CD4-positive, alpha-beta T cell treated with Interleukin-17A for 4 hours (primary cell): Measurements from ENCODE around the gene HP.
"Not testable (repeated sequence)": the region's sequence is repeated elsewhere in the genome, so short reads cannot be mapped to it uniquely, and the experiment has no call there.

Source experiments
- DNase-seq: peaks from one replicate; pipeline ENCODE4 v3.0.0-alpha.2; 2020; ENCODE audit warnings: mixed read lengths

The HP gene

GRCh38 chr16:72044296-72044695, 10.0 kb upstream of the HP start:
- no peak for DNase-seq

- DNase-seq, result no peak
Observed at GRCh38 chr16:72044825-72045359, 9.4 kb upstream of the HP start.

DNA sequence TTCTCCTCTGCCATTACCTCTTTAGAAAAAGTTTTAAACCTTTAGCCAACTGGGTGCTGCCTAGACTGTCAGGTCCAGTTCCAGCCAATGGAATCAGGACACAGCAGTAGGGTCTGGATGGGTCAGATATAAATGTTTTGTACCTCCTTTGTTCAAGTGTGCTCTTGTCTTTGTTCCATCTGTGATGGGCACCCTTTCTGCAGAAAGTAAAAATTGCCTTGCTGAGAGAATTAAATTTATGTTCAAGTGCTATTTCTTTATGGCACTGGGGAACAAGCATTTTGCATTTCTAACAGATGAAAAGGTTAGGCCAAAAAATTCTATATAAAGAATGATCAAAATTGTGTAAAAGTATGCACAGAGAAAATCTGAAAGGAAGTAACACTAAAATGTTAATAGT, 5.2 kb upstream of the HP start:
- no peak for DNase-seq

DNA sequence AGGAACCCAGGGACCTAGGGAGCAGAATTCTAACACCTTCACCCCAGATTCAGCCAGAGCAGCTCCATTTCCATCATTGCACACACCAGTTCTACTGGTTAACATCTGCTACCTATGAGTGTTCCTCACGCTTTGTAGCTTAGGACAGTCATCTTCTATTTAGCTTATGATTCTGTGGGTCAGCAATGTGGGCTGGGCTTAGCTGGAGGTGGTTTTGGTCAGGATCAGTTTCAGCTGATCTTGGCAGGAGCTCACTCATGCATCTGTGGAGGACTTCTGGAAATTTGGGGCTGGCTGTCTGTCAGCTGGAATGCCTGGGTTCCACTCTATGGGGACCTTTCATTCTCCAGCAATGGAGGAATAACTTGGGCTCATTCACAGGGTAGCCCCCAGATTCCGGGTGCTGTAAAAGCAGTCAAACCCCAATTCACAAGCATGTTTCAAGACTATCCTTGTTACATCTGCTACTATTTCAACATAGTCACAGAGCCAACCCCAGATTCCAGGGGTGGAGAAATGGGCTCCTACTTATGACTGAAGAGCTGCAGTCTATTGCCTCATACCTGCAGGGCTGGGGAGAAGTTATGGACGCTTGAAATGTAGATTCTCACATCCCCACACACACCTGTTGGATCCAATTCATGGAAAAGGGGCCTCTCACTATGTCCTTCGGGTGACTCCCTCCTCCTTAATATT, 3.4 kb upstream of the HP start:
- no peak for DNase-seq

DNA sequence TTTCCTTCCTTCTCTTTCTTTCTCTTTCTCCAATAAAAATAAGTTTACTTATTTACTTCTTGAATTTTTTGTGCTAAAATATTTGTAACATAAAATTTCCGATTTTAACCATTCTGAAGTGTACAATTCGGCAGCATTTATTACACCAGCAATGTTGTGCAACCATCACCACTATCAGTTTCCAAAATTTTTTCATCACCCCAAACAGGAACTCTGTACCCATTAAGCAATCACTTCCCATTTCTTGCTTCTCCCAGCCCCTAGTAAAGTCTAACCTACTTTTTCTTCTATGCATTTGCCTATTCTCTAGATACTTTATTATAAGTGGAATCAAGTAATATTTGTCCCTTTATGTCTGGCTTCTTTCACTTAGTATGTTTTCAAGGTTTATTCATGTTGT, 2.5 kb upstream of the HP start:
- no peak for DNase-seq

GRCh38 chr16:72055911-72056310, 1.6 kb downstream of the HP start:
- no peak for DNase-seq

- not testable (repeated sequence) for DNase-seq
Observed at GRCh38 chr16:72057313-72057712, 3.0 kb downstream of the HP start.

DNA sequence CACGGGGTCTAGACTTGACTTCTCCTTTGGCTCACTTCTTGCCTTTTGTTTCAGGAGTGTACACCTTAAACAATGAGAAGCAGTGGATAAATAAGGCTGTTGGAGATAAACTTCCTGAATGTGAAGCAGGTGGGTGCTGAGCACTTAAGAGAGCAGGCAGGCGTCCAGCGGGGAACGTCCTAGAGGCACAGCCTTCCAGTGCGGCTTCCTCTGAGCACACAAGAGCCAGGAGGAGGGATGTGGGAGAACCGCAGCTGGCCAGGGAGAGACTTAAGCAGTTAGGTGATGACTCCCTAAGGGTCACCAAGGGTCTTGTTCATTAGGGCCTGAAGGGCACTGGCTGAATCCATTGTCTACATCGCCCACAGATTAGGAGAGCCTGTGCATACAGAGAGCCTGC, 4.8 kb downstream of the HP start:
- not testable (repeated sequence) for DNase-seq

DNA sequence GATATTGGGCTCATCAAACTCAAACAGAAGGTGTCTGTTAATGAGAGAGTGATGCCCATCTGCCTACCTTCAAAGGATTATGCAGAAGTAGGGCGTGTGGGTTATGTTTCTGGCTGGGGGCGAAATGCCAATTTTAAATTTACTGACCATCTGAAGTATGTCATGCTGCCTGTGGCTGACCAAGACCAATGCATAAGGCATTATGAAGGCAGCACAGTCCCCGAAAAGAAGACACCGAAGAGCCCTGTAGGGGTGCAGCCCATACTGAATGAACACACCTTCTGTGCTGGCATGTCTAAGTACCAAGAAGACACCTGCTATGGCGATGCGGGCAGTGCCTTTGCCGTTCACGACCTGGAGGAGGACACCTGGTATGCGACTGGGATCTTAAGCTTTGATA, 6.1 kb downstream of the HP start:
- no peak for DNase-seq

DNA sequence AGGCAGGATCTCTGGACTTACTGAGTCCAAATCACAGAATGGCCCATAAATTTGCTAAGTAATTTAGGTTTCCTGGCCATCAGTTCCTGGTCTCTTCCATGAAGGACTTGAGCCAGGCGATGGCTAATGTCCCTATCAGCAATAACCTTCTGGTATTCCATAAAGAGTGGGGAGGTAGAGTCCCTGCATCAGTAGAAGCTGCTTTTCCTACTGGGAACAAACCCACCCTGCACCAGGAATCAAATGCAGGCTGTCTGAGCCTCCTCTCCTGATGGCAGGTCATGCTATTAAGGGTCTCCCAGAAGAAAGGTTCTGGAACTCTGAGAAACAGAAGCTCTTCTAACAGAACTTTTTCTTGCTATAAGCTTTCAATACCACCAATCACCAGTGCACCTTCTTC, 7.3 kb downstream of the HP start:
- no peak for DNase-seq

GRCh38 chr16:72064361-72064894, 10.1 kb downstream of the HP start:
- DNase-seq, result no peak

DNA sequence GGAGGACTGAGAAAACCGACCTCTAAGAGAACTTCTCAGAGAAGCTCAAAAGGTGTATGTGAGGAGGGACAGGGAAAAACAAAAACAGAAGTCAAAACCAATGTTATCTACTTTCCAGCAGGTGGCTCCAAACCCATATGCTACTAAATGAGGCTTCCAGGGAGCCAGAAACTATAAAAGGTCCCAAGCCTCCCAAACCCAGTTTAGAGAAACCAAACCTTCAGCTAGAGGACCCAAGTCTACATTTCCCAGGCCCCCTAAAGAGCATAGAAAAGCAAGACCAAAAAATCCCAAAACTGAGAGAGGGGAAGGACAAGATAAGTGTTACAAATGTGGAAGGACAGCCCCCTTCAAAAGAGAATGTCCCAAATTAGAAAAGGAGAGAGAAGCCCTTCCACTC, 12.4 kb downstream of the HP start:
- no peak for DNase-seq

DNA sequence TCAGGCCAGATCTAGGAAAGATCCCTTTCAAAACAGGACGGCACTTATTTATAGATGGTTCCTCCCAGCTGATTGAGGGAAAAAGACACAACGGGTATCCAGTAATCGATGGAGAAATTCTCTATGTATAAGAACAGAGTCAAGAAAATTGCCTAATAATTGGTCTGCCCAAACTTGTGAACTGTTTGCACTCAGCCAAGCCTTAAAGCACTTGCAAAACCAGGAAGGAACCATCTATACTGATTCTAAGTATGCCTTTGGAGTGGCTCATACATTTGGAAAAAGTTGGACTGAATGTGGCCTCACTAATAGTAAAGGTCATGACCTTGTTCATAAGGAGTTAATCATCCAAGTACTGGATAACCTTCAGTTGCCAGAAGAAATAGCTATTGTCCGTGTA, 14.6 kb downstream of the HP start:
- no peak for DNase-seq

DNA sequence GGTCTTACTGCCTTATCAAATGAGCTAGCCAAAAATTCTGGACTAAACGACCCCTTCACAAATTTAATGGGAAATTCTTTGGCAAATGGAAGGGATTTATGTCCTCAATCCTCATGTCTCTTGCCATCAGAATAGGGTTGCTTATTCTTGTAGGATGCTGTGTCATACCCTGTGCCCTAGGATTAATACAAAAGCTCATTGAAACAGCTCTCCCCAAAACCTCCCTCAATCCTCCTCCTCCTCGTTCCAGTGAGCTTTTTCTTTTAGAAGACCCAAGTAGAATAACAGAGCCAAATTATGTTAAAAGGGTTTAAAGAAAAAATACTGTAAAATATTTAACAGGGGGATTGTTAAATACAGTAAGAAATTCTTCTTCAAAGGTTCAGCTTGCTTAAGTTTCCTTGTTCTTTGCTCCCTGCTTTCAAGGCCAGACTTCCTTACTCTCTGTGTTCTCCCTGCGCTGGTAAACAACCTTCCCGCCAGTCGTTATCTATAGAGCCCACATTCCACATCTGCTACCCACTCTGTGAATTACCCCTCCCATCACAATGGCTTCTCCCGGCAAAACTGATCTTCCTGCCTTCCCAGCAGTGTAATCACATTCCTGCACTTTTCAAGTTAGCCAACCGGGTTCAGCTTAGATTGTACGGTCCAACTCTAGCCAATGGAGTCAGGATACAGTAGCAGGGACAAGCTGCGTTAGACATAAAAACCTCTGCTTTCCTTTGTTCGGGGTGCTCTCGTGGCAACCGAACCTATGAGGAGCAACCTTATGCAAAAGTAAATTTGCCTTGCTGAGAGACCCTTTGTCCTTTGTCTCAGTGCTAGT, 18.4 kb downstream of the HP start:
- DNase-seq, result no peak

DNA sequence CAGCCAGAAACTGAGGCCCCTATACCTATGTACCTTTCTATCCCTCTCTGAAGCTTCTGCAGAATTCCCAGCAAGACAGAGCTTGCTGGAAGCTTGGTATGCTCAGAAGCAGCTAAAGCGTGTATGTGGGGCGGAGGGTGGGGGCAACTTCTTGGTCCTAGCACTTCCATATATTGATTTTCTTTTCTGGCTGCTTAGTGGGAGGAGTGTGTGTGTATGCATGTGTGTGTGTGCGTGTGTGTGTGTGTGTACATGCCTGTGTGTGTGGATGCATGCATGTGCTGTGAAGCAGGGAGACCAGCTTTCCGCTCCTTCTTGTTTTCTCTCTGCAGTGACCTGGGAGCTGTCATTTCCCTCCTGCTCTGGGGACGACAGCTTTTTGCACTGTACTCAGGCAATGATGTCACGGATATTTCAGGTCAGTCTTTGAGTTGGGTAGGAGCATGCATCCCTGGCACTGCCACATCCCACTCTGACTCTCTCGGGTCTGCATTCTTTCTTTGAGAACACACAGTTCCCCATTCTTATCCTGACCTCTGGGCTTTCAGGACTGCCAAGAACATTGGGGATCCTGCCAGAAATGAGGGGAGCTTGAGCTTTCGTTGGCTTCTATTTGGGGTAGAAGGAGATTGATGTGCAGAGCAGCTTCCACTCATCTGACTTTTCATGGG, 19.4 kb downstream of the HP start:
- DNase-seq, result no peak

DNA sequence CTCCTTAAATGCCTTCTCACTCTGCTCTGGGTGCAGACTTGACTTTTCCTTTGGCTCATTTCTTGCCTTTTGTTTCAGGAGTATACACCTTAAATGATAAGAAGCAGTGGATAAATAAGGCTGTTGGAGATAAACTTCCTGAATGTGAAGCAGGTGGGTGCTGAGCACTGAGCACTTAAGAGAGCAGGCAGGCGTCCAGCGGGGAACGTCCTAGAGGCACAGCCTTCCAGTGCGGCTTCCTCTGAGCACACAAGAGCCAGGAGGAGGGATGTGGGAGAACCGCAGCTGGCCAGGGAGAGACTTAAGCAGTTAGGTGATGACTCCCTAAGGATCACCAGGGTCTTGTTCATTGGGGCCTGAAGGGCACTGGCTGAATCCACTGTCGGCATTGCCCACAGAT, 20.8 kb downstream of the HP start:
- DNase-seq, result not testable (repeated sequence)

GRCh38 chr16:72076991-72077706, 22.8 kb downstream of the HP start:
- not testable (repeated sequence) for DNase-seq

DNA sequence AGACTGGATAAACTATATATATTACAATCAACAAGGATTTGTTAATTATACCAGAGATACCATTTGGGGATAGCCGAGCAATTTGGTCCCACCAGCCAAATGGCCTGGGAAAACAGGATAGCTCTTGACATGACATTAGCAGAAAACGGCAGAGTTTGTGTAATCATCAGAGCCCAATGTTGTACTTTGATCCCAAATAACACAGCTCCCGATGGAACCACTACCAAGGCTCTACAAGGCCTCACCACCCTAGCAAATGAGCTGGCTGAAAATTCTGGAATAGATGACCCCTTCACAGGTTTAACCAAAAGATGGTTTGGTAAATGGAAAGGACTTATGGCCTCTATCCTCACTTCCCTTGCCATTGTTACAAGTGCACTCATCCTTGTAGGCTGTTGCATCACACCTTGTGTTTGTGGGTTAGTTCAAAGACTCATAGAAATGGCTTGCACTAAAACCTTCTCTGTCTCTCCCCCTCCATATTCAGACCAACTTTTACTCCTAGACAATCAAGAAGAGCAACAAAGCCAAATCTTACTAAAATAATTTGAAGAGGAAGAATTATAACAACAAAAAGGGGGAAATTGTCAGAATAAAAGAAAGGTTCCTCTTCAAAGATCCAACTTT, 29.6 kb downstream of the HP start:
- DNase-seq, result no peak

DNA sequence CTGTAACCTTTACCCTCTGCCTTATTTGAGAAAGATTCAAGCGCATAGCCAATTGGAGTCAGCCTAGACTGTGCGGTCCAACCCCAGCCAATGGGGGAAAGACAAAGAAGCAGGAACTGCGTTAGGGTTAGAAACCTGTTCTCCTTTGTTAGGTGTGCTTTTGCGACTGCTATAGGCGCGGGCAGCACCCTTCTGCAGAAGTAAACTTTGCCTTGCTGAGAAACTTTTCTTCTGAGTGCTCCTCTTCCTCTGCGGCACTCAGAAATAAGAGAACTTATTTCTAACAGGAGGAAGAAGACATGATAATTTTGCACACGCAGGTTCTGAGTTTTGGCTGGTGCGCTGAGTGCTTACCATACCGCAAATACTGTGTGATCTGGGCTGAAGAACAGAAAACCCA, 30.1 kb downstream of the HP start:
- no peak for DNase-seq

DNA sequence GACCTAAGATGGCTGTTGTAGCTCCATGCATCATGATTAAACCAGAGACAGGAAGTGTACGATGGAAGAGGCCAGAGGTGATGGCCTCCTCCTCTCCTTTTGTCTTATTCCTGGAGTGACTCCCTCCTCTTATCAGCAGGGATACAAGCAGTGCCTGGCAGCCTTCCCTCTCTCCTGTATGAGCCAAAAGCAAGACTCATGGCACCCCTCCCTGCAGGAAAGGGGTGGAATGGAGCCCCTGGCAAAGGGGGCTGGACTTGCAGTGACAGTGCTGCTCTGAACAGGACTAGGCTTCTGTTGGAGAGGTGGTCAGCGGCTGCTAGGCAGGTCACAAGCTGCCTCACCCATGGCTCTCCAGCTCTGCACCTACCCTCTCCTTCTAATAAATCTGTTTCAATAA, 30.7 kb downstream of the HP start:
- no peak for DNase-seq

DNA sequence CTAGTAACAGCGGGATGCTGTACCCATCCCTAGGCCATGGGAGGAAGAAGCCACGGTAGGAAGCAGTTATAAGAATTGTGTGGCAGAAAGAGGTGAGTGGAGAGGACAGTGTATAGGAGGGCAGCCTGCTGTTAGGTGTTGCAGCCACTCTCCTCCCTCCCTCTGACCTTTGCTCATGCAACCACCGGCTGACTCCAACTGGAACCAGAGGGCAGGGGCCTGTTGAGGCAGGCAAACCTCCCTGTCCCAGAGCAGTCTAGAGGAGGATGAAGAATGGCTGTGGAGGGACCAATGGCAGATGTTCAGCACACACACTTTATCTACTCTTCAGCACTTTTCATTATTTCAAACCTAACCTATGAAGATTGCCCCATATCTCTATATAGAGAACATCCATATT, 36.9 kb downstream of the HP start:
- no peak for DNase-seq

GRCh38 chr16:72092832-72093447, 38.6 kb downstream of the HP start:
- DNase-seq, result no peak
